Hepatocyte (in vitro differentiated cells): ENCODE results near the gene TNFRSF17. TPM values are rescaled to one million over a fixed set of nuclear protein-coding genes. Genes with fewer than 3 reads are reported as not detected.
"Not testable (repeated sequence)": the region's sequence is repeated elsewhere in the genome, so short reads cannot be mapped to it uniquely, and the experiment has no call there.

Experiments
- DNase-seq: peaks from one replicate; pipeline ENCODE4 v3.0.0-alpha.2; 2016; ENCODE audit warnings: low spot score
- H2AFZ ChIP-seq: fragments of 200-600 bp; sonication (generic); 2 replicates; pipeline ENCODE4 v1.6.0; 2016; ENCODE audit warnings: antibody characterized with exemption, mild to moderate bottlenecking
- H3K27ac ChIP-seq: fragments of 200-600 bp; sonication (generic); 2 replicates; pipeline ENCODE4 v1.5.1; 2016; ENCODE audit warnings: mild to moderate bottlenecking
- H3K27me3 ChIP-seq: fragments of 200-600 bp; sonication (generic); 2 replicates; pipeline ENCODE4 v1.6.1; 2016
- H3K36me3 ChIP-seq: fragments of 200-600 bp; sonication (generic); replicated peaks from 2 replicates; pipeline ENCODE4 v1.5.1; 2016; ENCODE audit warnings: low read depth; ENCODE audit not compliant: insufficient read depth
- H3K4me1 ChIP-seq: fragments of 200-600 bp; sonication (generic); 2 replicates; pipeline ENCODE4 v1.5.1; 2016; ENCODE audit warnings: mild to moderate bottlenecking, moderate library complexity; ENCODE audit not compliant: insufficient read depth
- H3K4me2 ChIP-seq: fragments of 200-600 bp; sonication (generic); 2 replicates; pipeline ENCODE4 v1.6.0; 2016
- H3K4me3 ChIP-seq: fragments of 200-600 bp; sonication (generic); 2 replicates; pipeline ENCODE4 v1.5.1; 2016; ENCODE audit warnings: mild to moderate bottlenecking
- H3K79me2 ChIP-seq: fragments of 200-600 bp; sonication (generic); 2 replicates; pipeline ENCODE4 v1.6.0; 2017; ENCODE audit warnings: mild to moderate bottlenecking
- H3K9me2 ChIP-seq: fragments of 200-600 bp; sonication (generic); replicated peaks from 2 replicates; pipeline ENCODE4 v1.6.0; 2017; ENCODE audit warnings: mild to moderate bottlenecking; ENCODE audit not compliant: insufficient read depth
- H3K9me3 ChIP-seq: fragments of 200-600 bp; sonication (generic); 2 replicates; pipeline ENCODE4 v1.5.1; 2016; ENCODE audit warnings: low read depth, mild to moderate bottlenecking
- H4K20me1 ChIP-seq: fragments of 200-600 bp; sonication (generic); 2 replicates; pipeline ENCODE4 v1.6.0; 2016; ENCODE audit warnings: mild to moderate bottlenecking; ENCODE audit not compliant: insufficient read depth, poor library complexity, severe bottlenecking
- EZH2 ChIP-seq: fragments of 200-600 bp; sonication (generic); IDR thresholded peaks from 2 replicates; pipeline ENCODE4 v1.6.1; 2016; ENCODE audit warnings: antibody characterized with exemption, mild to moderate bottlenecking, borderline replicate concordance
- EZH2phosphoT487 ChIP-seq: fragments of 200-600 bp; sonication (generic); IDR thresholded peaks from one replicate; pipeline ENCODE4 v1.6.1; 2018; ENCODE audit warnings: antibody characterized with exemption, mild to moderate bottlenecking, low read depth, moderate library complexity; ENCODE audit not compliant: unreplicated experiment, severe bottlenecking
- WGBS: methylation state at CpG from one replicate; pipeline ENCODE4 v1.1.6; 2016; ENCODE audit warnings: low lambda C conversion rate; ENCODE audit errors: missing lambda C conversion rate; 5-methylcytosine and 5-hydroxymethylcytosine counted together
- polyA plus RNA-seq: library from polyadenylated mRNA; unstranded; fragments of >200 nt; fragmentation: Nextera tagmentation; extraction: Ambion mirVana; gene quantifications from 2 replicates; pipeline ENCODE4 v1.2.1, GENCODE V29; 2016
- total RNA-seq: library from RNA; depleted of rRNA; stranded (reverse); fragments of >200 nt; gene quantifications from 2 replicates; pipeline ENCODE4 v1.2.3, GENCODE V29; 2014
- TF ChIP-seq, protein P1 (sequence below): fragments of 200-600 bp; sonication (generic); IDR thresholded peaks from 2 replicates; pipeline ENCODE4 v1.5.1; 2016; ENCODE audit warnings: antibody characterized with exemption, mild to moderate bottlenecking; ENCODE audit not compliant: poor library complexity

Gene TNFRSF17
- total and polyA plus RNA-seq, 2 experiments from 2014 or later: not detected

DNA sequence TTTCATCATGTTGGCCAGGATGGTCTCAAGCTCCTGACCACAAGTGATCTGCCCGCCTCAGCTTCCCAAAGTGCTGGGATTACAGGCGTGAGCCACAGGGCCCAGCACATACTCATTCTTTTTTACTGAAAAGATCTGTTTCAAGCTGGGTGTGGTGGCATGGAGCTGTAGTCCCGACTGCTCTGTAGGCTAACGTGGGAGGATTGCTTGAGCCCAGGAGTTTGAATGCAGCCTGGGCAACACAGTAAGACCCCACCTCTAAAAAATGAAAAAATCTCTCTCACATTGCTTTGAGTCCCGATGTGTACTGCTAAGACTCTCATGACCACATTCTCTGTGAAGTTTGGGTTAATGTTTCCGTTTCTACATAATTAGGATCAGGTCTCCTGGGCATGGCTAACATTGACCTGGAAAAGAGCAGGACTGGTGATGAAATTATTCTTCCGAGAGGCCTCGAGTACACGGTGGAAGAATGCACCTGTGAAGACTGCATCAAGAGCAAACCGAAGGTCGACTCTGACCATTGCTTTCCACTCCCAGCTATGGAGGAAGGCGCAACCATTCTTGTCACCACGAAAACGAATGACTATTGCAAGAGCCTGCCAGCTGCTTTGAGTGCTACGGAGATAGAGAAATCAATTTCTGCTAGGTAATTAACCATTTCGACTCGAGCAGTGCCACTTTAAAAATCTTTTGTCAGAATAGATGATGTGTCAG, 2.3 kb downstream of the TNFRSF17 start:
- no peaks in the 10 kb centered on the region for H4K20me1 ChIP-seq
- no peak for DNase-seq
- no peak overlapping the region for H3K27ac ChIP-seq
- H3K9me3 ChIP-seq: no peaks in the 10 kb centered on the region
- H3K9me2 ChIP-seq: no peaks in the 10 kb centered on the region
- no peaks in the 10 kb centered on the region for H3K79me2 ChIP-seq
- H3K4me3 ChIP-seq: no peak overlapping the region
- H3K4me2 ChIP-seq: no peak overlapping the region
- no peaks in the 10 kb centered on the region for H3K27me3 ChIP-seq
- H3K4me1 ChIP-seq: no peaks in the 10 kb centered on the region
- H2AFZ ChIP-seq: no peak overlapping the region
- WGBS: 87% methylated on average over 17 of the region's 17 CpGs
- TF ChIP-seq, protein P1, sequence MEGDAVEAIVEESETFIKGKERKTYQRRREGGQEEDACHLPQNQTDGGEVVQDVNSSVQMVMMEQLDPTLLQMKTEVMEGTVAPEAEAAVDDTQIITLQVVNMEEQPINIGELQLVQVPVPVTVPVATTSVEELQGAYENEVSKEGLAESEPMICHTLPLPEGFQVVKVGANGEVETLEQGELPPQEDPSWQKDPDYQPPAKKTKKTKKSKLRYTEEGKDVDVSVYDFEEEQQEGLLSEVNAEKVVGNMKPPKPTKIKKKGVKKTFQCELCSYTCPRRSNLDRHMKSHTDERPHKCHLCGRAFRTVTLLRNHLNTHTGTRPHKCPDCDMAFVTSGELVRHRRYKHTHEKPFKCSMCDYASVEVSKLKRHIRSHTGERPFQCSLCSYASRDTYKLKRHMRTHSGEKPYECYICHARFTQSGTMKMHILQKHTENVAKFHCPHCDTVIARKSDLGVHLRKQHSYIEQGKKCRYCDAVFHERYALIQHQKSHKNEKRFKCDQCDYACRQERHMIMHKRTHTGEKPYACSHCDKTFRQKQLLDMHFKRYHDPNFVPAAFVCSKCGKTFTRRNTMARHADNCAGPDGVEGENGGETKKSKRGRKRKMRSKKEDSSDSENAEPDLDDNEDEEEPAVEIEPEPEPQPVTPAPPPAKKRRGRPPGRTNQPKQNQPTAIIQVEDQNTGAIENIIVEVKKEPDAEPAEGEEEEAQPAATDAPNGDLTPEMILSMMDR: no peak
- TF ChIP-seq EZH2: no peak
- no peak for TF ChIP-seq EZH2phosphoT487
- H3K36me3 ChIP-seq: no peaks in the 10 kb centered on the region

DNA sequence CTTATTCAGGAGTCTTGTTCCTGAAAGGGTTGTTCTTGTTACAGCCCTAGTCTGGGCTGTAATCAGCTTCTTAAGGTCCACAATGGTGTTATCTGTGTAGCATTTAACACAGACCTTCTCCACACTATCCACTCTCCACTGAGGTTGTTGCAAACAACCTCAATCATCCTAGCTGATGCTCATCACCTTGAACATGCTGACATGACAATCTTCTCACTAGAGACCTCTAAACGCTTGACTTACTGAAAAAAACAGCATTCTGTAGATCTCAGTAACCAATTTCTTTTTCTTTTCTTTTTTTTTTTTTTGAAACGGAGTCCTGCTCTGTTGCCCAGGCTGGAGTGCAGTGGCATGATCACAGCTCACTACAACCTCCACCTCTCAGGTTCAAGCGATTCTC, 3.6 kb downstream of the TNFRSF17 start:
- Histone ChIP-seq H3K9me2 (no peaks in the 10 kb centered on the region), H3K9me3 (no peaks in the 10 kb centered on the region), H3K27ac (no peak overlapping the region), H2AFZ (no peak overlapping the region), H4K20me1 (no peaks in the 10 kb centered on the region), H3K27me3 (no peaks in the 10 kb centered on the region), H3K4me3 (no peak overlapping the region), H3K4me2 (no peak overlapping the region), H3K36me3 (no peaks in the 10 kb centered on the region), H3K79me2 (no peaks in the 10 kb centered on the region), H3K4me1 (no peaks in the 10 kb centered on the region)
- TF ChIP-seq EZH2: no peak
- no peak for TF ChIP-seq EZH2phosphoT487
- TF ChIP-seq, protein P1: no peak
- no peak for DNase-seq
- WGBS: 100% methylated on average over 3 of the region's 3 CpGs

DNA sequence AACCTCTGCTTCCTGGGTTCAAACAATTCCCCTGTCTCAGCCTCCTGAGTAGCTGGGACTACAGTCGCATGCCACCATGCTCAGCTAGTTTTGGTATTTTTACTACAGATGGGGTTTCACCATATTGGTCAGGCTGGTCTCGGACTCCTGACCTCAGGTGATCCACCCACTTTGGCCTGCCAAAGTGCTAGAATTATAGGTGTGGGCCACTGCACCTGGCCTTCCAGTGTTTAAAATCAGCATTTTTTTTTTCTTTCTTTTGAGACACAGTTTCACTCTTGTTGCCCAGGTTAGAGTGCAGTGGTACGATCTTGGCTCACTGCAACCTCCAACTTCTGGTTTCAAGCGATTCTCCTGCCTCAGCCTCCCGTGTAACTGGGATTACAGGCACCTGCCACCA, 5.3 kb downstream of the TNFRSF17 start:
- not testable (repeated sequence) for H2AFZ ChIP-seq, H3K27ac ChIP-seq, H3K4me1 ChIP-seq, DNase-seq, H3K79me2 ChIP-seq, H3K4me3 ChIP-seq, H3K9me2 ChIP-seq, H3K27me3 ChIP-seq, H3K36me3 ChIP-seq, H3K9me3 ChIP-seq, H3K4me2 ChIP-seq, H4K20me1 ChIP-seq
- WGBS: 88% methylated on average over 5 of the region's 5 CpGs

DNA sequence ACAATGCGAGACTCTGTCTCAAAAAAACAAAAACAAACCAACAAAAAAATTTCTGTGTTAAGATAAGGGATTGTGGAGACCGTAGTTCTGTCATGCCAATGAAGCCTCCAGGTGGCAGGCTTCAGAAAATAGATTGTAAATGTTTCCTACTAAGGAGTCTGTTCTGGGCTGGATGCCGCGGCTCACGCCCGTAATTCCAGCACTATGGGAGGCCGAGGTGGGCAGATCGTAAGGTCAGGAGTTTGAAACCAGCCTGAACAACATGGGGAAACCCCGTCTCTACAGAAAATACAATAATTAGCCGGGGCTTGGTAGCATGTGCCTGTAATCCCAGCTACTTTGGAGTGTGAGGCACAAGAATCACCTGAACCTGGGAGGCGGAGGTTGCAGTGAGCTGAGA, 7.1 kb downstream of the TNFRSF17 start:
- Histone ChIP-seq H4K20me1 (no peaks in the 10 kb centered on the region), H3K4me2 (no peak overlapping the region), H3K79me2 (peaks cover 11% of the 10 kb centered on the region), H3K27ac (no peak overlapping the region), H3K4me1 (peaks cover 4% of the 10 kb centered on the region), H2AFZ (no peak overlapping the region), H3K9me2 (no peaks in the 10 kb centered on the region), H3K9me3 (no peaks in the 10 kb centered on the region), H3K4me3 (no peak overlapping the region), H3K36me3 (no peaks in the 10 kb centered on the region), H3K27me3 (no peaks in the 10 kb centered on the region)
- DNase-seq: no peak
- 79% methylated on average over 11 of the region's 11 CpGs for WGBS
- no peak for TF ChIP-seq EZH2
- TF ChIP-seq, protein P1: peak; percentile 14
